Panc1 (cell line): Measurements from ENCODE around the gene FAXC. TPM values are rescaled to one million over a fixed set of nuclear protein-coding genes. Genes with fewer than 3 reads are reported as not detected.

ENCODE experiments used
- ATAC-seq: fragments of 200-7000 bp; cut with Tn5 transposase; 2 replicates; pipeline ENCODE4 v1.9.1; 2020; ENCODE audit warnings: mild to moderate bottlenecking, moderate library complexity
- BruUV-seq: library from RNA; stranded (reverse); fragments of 400-500 nt; replicated peaks from 2 replicates; lab custom pipeline; 2021; lab: Mats Ljungman, UMichigan
- CTCF ChIA-PET: fragments of 300-600 bp; sonication (Branson Sonifier 250); formaldehyde crosslinking; loops from one replicate; lab custom pipeline; 2022; ENCODE audit warnings: antibody characterized with exemption; lab: Charles Lee
- POLR2A ChIA-PET: fragments of 300-600 bp; sonication (Branson Sonifier 250); formaldehyde crosslinking; loops from one replicate; lab custom pipeline; 2022; ENCODE audit warnings: antibody characterized with exemption; lab: Charles Lee
- DNase-seq: peaks from one replicate; pipeline ENCODE4 v3.0.0-alpha.2; 2010; ENCODE audit warnings: low read depth, low spot score
- H3K27ac ChIP-seq: 2 replicates; pipeline ENCODE4 v1.5.1; 2011; ENCODE audit warnings: mild to moderate bottlenecking, low read length, inconsistent platforms
- H3K27me3 ChIP-seq: fragments of 200-500 bp; sonication (Bioruptor generic); 2 replicates; pipeline ENCODE4 v1.6.0; 2014; ENCODE audit warnings: low read length, inconsistent platforms; ENCODE audit not compliant: control insufficient read depth, insufficient read depth
- H3K36me3 ChIP-seq: fragments of 200-500 bp; sonication (Bioruptor generic); 2 replicates; pipeline ENCODE4 v1.5.1; 2014; ENCODE audit warnings: inconsistent platforms, mild to moderate bottlenecking, low read length, moderate library complexity; ENCODE audit not compliant: control insufficient read depth, insufficient read depth
- H3K4me1 ChIP-seq: 2 replicates; pipeline ENCODE4 v1.5.1; 2011; ENCODE audit warnings: inconsistent platforms, mild to moderate bottlenecking, low read length, moderate library complexity; ENCODE audit not compliant: control insufficient read depth, insufficient read depth
- H3K4me3 ChIP-seq, 2 experiments: 2 replicates each; pipeline ENCODE4 v1.5.1; 2011 to 2012; ENCODE audit warnings: low read depth in 2 of 2, low read length in 2 of 2, mild to moderate bottlenecking in 2 of 2, inconsistent platforms in 1 of 2, moderate library complexity in 1 of 2
- H3K9me3 ChIP-seq: fragments of 200-500 bp; sonication (Bioruptor generic); 2 replicates; pipeline ENCODE4 v1.5.1; 2014; ENCODE audit warnings: low read depth, mild to moderate bottlenecking, inconsistent platforms, low read length, moderate library complexity; ENCODE audit not compliant: control insufficient read depth, insufficient read depth
- POLR2AphosphoS5 ChIP-seq: IDR thresholded peaks from 2 replicates; pipeline ENCODE4 v1.6.1; 2012; ENCODE audit warnings: mild to moderate bottlenecking, low read depth, low read length, moderate library complexity
- SIN3A ChIP-seq: IDR thresholded peaks from 2 replicates; pipeline ENCODE4 v1.6.1; 2012; ENCODE audit warnings: low read depth, mild to moderate bottlenecking, low read length, moderate library complexity, borderline replicate concordance; ENCODE audit not compliant: insufficient read depth
- TCF7L2 ChIP-seq: IDR thresholded peaks from 2 replicates; pipeline ENCODE4 v1.6.1; 2011; ENCODE audit warnings: mild to moderate bottlenecking, low read depth, low read length, inconsistent platforms
- in situ Hi-C: cut with HindIII; loops from 2 replicates; pipeline ENCODE4 v1.10.0; 2016; ENCODE audit warnings: low sequenced_read_pairs, low pct_unique_long_range_greater_than_20kb
- intact Hi-C: fragments of 100-400 bp; cut with micrococcal nuclease; formaldehyde crosslinking; loops from one replicate; pipeline ENCODE4 v1.10.0; 2022; ENCODE audit not compliant: unreplicated experiment
- total RNA-seq: library from RNA; stranded (reverse); gene quantifications from one replicate; pipeline ENCODE4 v1.2.1, GENCODE V29; 2021; ENCODE audit not compliant: unreplicated experiment
- TF ChIP-seq, protein P1 (sequence below): fragments of 450-650 bp; IDR thresholded peaks from 2 replicates; pipeline ENCODE4 v1.5.1; 2017; ENCODE audit warnings: mild to moderate bottlenecking
- TF ChIP-seq, protein P2 (sequence below), 2 experiments: IDR thresholded peaks; 2 replicates each; pipeline ENCODE4 v1.6.1; 2011 to 2012; ENCODE audit warnings: low read depth in 2 of 2, control low read depth in 1 of 2, low read length in 1 of 2, mild to moderate bottlenecking in 1 of 2, moderate library complexity in 1 of 2; ENCODE audit not compliant: insufficient read depth in 1 of 2

FAXC gene
- total RNA-seq, 1 experiment from 2014 or later = 9.0 TPM

DNA sequence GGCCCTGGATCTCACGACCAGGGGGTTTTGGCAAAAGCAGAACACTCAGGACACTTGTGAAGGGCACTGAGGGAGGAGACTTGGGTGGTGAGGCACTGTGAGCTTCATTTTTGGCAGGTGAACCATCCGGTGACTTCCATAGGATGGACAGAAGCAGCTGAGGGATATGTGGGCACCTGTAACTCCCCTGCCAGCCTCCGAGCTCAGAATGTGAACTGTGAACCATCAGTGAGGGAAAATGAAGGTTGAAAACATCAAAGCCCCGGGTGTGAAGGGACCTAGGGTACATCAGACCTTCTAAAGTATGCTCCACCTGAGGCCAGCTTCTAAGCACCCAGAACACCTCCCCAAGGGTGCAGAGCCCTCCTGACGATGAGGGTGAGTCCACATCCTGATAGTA, 53.2 kb downstream of the FAXC start:
- ChIA-PET POLR2A (no interaction called here), CTCF (no interaction called here)
- no TSS peak for BruUV-seq
- TF ChIP-seq TCF7L2 (no peak), POLR2AphosphoS5 (no peak), SIN3A (no peak)
- TF ChIP-seq, protein P1, sequence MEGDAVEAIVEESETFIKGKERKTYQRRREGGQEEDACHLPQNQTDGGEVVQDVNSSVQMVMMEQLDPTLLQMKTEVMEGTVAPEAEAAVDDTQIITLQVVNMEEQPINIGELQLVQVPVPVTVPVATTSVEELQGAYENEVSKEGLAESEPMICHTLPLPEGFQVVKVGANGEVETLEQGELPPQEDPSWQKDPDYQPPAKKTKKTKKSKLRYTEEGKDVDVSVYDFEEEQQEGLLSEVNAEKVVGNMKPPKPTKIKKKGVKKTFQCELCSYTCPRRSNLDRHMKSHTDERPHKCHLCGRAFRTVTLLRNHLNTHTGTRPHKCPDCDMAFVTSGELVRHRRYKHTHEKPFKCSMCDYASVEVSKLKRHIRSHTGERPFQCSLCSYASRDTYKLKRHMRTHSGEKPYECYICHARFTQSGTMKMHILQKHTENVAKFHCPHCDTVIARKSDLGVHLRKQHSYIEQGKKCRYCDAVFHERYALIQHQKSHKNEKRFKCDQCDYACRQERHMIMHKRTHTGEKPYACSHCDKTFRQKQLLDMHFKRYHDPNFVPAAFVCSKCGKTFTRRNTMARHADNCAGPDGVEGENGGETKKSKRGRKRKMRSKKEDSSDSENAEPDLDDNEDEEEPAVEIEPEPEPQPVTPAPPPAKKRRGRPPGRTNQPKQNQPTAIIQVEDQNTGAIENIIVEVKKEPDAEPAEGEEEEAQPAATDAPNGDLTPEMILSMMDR = no peak
- TF ChIP-seq, protein P2, sequence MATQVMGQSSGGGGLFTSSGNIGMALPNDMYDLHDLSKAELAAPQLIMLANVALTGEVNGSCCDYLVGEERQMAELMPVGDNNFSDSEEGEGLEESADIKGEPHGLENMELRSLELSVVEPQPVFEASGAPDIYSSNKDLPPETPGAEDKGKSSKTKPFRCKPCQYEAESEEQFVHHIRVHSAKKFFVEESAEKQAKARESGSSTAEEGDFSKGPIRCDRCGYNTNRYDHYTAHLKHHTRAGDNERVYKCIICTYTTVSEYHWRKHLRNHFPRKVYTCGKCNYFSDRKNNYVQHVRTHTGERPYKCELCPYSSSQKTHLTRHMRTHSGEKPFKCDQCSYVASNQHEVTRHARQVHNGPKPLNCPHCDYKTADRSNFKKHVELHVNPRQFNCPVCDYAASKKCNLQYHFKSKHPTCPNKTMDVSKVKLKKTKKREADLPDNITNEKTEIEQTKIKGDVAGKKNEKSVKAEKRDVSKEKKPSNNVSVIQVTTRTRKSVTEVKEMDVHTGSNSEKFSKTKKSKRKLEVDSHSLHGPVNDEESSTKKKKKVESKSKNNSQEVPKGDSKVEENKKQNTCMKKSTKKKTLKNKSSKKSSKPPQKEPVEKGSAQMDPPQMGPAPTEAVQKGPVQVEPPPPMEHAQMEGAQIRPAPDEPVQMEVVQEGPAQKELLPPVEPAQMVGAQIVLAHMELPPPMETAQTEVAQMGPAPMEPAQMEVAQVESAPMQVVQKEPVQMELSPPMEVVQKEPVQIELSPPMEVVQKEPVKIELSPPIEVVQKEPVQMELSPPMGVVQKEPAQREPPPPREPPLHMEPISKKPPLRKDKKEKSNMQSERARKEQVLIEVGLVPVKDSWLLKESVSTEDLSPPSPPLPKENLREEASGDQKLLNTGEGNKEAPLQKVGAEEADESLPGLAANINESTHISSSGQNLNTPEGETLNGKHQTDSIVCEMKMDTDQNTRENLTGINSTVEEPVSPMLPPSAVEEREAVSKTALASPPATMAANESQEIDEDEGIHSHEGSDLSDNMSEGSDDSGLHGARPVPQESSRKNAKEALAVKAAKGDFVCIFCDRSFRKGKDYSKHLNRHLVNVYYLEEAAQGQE (IDR thresholded peaks at IDR 0.05; ENCODE audit: insufficient read depth in 1 of 2, low read depth in 2 of 2, low read length in 1 of 2) = no peak
- Histone ChIP-seq H3K27ac (no peak overlapping the region), H3K36me3 (no peaks in the 10 kb centered on the region), H3K4me1 (no peaks in the 10 kb centered on the region), H3K4me3 (no peak overlapping the region), H3K27me3 (no peaks in the 10 kb centered on the region), H3K9me3 (no peaks in the 10 kb centered on the region)
- in situ Hi-C loops (no loop called here), intact Hi-C loops (no loop called here)
- ATAC-seq = no peak
- no peak for DNase-seq

DNA sequence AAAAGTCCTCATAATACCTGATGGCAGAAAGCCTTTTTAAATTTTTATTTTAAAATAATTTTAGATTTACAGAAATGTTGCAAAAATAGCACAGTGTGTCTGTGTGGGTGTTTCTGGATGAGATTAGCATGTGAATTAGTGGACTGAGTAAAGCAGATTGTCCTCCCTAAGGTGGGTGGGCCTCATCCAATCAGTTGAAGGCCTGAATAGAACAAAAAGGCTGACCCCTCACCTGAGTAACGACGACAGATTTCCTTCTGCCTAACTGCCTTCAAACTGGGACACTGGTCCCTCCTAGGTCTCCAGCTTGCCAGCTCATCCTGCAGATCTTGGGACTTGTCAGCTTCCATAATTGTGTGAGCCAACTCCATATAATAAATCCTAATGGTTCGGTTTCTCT, 54.2 kb downstream of the FAXC start:
- no peak for DNase-seq
- TF ChIP-seq, protein P1 = no peak
- TF ChIP-seq TCF7L2 (no peak), SIN3A (no peak), POLR2AphosphoS5 (no peak)
- TF ChIP-seq, protein P2 (IDR thresholded peaks at IDR 0.05; ENCODE audit: insufficient read depth in 1 of 2, low read depth in 2 of 2, low read length in 1 of 2) = no peak
- no peaks in the 10 kb centered on the region for H3K27me3 ChIP-seq
- H3K36me3 ChIP-seq = no peaks in the 10 kb centered on the region
- intact Hi-C loops = no loop called here
- BruUV-seq = no TSS peak
- CTCF ChIA-PET = no interaction called here
- POLR2A ChIA-PET = no interaction called here
- no peak overlapping the region for H3K27ac ChIP-seq
- in situ Hi-C loops = no loop called here
- no peaks in the 10 kb centered on the region for H3K9me3 ChIP-seq
- no peak for ATAC-seq
- no peak overlapping the region for H3K4me3 ChIP-seq
- no peaks in the 10 kb centered on the region for H3K4me1 ChIP-seq
